ENCODE results near the gene AGBL1.
"Not testable (repeated sequence)": the region's sequence is repeated elsewhere in the genome, so short reads cannot be mapped to it uniquely, and the experiment has no call there.

The AGBL1 gene

GRCh38 chr15:86488046-86488445 is 408.4 kb downstream of the AGBL1 start:
- no peak for DNase-seq (ENCODE audit: extremely low read depth in 1 of 2, low read depth in 1 of 2)

GRCh38 chr15:86489981-86490380 is 410.3 kb downstream of the AGBL1 start:
- DNase-seq (ENCODE audit: extremely low read depth in 1 of 2, low read depth in 1 of 2) = no peak

GRCh38 chr15:86491118-86491517 is 411.4 kb downstream of the AGBL1 start:
- DNase-seq (ENCODE audit: extremely low read depth in 1 of 2, low read depth in 1 of 2) = no peak

- DNase-seq (ENCODE audit: extremely low read depth in 1 of 2, low read depth in 1 of 2) = no peak
Observed at GRCh38 chr15:86493884-86494283, 414.2 kb downstream of the AGBL1 start.

- no peak for DNase-seq (ENCODE audit: extremely low read depth in 1 of 2, low read depth in 1 of 2)
Observed at GRCh38 chr15:86494475-86494874, 414.8 kb downstream of the AGBL1 start.

- DNase-seq (ENCODE audit: extremely low read depth in 1 of 2, low read depth in 1 of 2) = no peak
Observed at GRCh38 chr15:86502301-86502700, 422.6 kb downstream of the AGBL1 start.

- no peak for DNase-seq (ENCODE audit: extremely low read depth in 1 of 2, low read depth in 1 of 2)
Observed at GRCh38 chr15:86505951-86506350, 426.3 kb downstream of the AGBL1 start.

- DNase-seq (ENCODE audit: extremely low read depth in 1 of 2, low read depth in 1 of 2) = no peak
Observed at GRCh38 chr15:86506401-86506800, 426.7 kb downstream of the AGBL1 start.

GRCh38 chr15:86515625-86516024 is 436.0 kb downstream of the AGBL1 start:
- DNase-seq (ENCODE audit: extremely low read depth in 1 of 2, low read depth in 1 of 2) = no peak

- DNase-seq (ENCODE audit: extremely low read depth in 1 of 2, low read depth in 1 of 2) = no peak
Observed at GRCh38 chr15:86522721-86523120, 443.1 kb downstream of the AGBL1 start.

- no peak for DNase-seq (ENCODE audit: extremely low read depth in 1 of 2, low read depth in 1 of 2)
Observed at GRCh38 chr15:86526938-86527690, 447.4 kb downstream of the AGBL1 start.

- DNase-seq (ENCODE audit: extremely low read depth in 1 of 2, low read depth in 1 of 2) = not testable (repeated sequence)
Observed at GRCh38 chr15:86528094-86528493, 448.4 kb downstream of the AGBL1 start.

- DNase-seq (ENCODE audit: extremely low read depth in 1 of 2, low read depth in 1 of 2) = no peak
Observed at GRCh38 chr15:86538141-86538540, 458.5 kb downstream of the AGBL1 start.

GRCh38 chr15:86540840-86541467 is 461.3 kb downstream of the AGBL1 start:
- no peak for DNase-seq (ENCODE audit: extremely low read depth in 1 of 2, low read depth in 1 of 2)

- DNase-seq (ENCODE audit: extremely low read depth in 1 of 2, low read depth in 1 of 2) = no peak
Observed at GRCh38 chr15:86541540-86541939, 461.9 kb downstream of the AGBL1 start.

GRCh38 chr15:86550075-86550474 is 470.4 kb downstream of the AGBL1 start:
- no peak for DNase-seq (ENCODE audit: extremely low read depth in 1 of 2, low read depth in 1 of 2)

- DNase-seq (ENCODE audit: extremely low read depth in 1 of 2, low read depth in 1 of 2) = no peak
Observed at GRCh38 chr15:86553108-86553507, 473.4 kb downstream of the AGBL1 start.

GRCh38 chr15:86555098-86555497 is 475.4 kb downstream of the AGBL1 start:
- no peak for DNase-seq (ENCODE audit: extremely low read depth in 1 of 2, low read depth in 1 of 2)

GRCh38 chr15:86555939-86556338 is 476.3 kb downstream of the AGBL1 start:
- DNase-seq (ENCODE audit: extremely low read depth in 1 of 2, low read depth in 1 of 2) = no peak

- no peak for DNase-seq (ENCODE audit: extremely low read depth in 1 of 2, low read depth in 1 of 2)
Observed at GRCh38 chr15:86556396-86557017, 476.8 kb downstream of the AGBL1 start.

- DNase-seq (ENCODE audit: extremely low read depth in 1 of 2, low read depth in 1 of 2) = no peak
Observed at GRCh38 chr15:86557018-86557550, 477.4 kb downstream of the AGBL1 start.

GRCh38 chr15:86558252-86558651 is 478.6 kb downstream of the AGBL1 start:
- no peak for DNase-seq (ENCODE audit: extremely low read depth in 1 of 2, low read depth in 1 of 2)
